Uterus (tissue), 4 donors: Measurements from ENCODE around the gene CYFIP1. TPM values are rescaled to one million over a fixed set of nuclear protein-coding genes. Genes with fewer than 3 reads are reported as not detected.

Source experiments
- DNase-seq, 2 donors: peaks; one replicate each; pipeline ENCODE4 v3.0.0-alpha.2; 2019 to 2020
- H3K27ac ChIP-seq, 2 donors: fragments of 200-600 bp; sonication (generic); 1 replicate in 1 of 2; 2 replicates in 1 of 2; pipeline ENCODE4 v1.5.1; 2016 to 2018
- H3K27me3 ChIP-seq, 2 donors: fragments of 200-600 bp; sonication (generic); one replicate each; pipeline ENCODE4 v1.5.1; 2018 to 2019; ENCODE audit warnings: control low read depth in 1 of 2
- H3K36me3 ChIP-seq, 2 donors: fragments of 200-600 bp; sonication (generic); one replicate each; pipeline ENCODE4 v1.5.1; 2019; ENCODE audit warnings: control low read depth in 1 of 2
- H3K4me1 ChIP-seq, 2 donors: fragments of 200-600 bp; sonication (generic); one replicate each; pipeline ENCODE4 v1.5.1; 2018 to 2019; ENCODE audit warnings: control low read depth in 1 of 2
- H3K4me3 ChIP-seq, 2 donors: fragments of 200-600 bp; sonication (generic); 1 replicate in 1 of 2; 2 replicates in 1 of 2; pipeline ENCODE4 v1.5.1; 2018 to 2019; ENCODE audit warnings: mild to moderate bottlenecking in 1 of 2
- H3K9me3 ChIP-seq, 2 donors: fragments of 200-600 bp; sonication (generic); one replicate each; pipeline ENCODE4 v1.5.1; 2019; ENCODE audit warnings: control low read depth in 1 of 2
- CTCF ChIP-seq, 4 experiments: fragments of 200-600 bp in 2 of 4; fragments of 450-650 bp in 2 of 4; sonication (generic) in 2 of 4; IDR thresholded peaks; one replicate each; pipeline ENCODE4 v1.5.1; 2016 to 2019; ENCODE audit warnings: antibody characterized with exemption in 4 of 4, mild to moderate bottlenecking in 2 of 4, moderate library complexity in 1 of 4
- POLR2A ChIP-seq, 2 donors: fragments of 450-650 bp; IDR thresholded peaks; one replicate each; pipeline ENCODE4 v1.6.1; 2016; ENCODE audit warnings: antibody characterized with exemption in 2 of 2, mild to moderate bottlenecking in 1 of 2, moderate library complexity in 1 of 2
- intact Hi-C: fragments of 100-400 bp; cut with DNase I; formaldehyde crosslinking; loops from one replicate; pipeline ENCODE4 v1.15.1; 2023; ENCODE audit warnings: low total_unique reads
- total RNA-seq, 4 donors: library from RNA; depleted of rRNA in 3 of 4; stranded (reverse); fragments of >200 nt in 3 of 4; gene quantifications; one replicate each; pipeline versions ENCODE4 v1.1.0 to v1.2.4, GENCODE V29; 2014 to 2023
- donor health status: DM: yes; HTN: yes; CAD: no.

CYFIP1 gene
- total RNA-seq, 4 donors from 2014 or later: 61.5 to 145 (median 101) TPM

- no peak for DNase-seq
- H3K36me3 ChIP-seq: no peaks in the 10 kb centered on the region
Measured at GRCh38 chr15:22902981-22903380, 77.2 kb downstream of the CYFIP1 start.

GRCh38 chr15:22902578-22902977 lies 77.6 kb downstream of the CYFIP1 start:
- Histone ChIP-seq H3K9me3 (no peaks in the 10 kb centered on the region), H3K4me3 (no peak overlapping the region), H3K36me3 (no peaks in the 10 kb centered on the region), H3K27ac (no peak overlapping the region), H3K27me3 (no peaks in the 10 kb centered on the region), H3K4me1 (no peaks in the 10 kb centered on the region)
- no peak for DNase-seq
- intact Hi-C loops: no loop called here
- no peak for TF ChIP-seq CTCF (IDR thresholded peaks at IDR 0.05)
- TF ChIP-seq POLR2A (IDR thresholded peaks at IDR 0.05): no peak

More at GRCh38 chr15:22902981-22903380, 77.2 kb downstream of the CYFIP1 start:
- Histone ChIP-seq H3K9me3 (no peaks in the 10 kb centered on the region), H3K27ac (no peak overlapping the region), H3K4me3 (no peak overlapping the region), H3K4me1 (no peaks in the 10 kb centered on the region), H3K27me3 (no peaks in the 10 kb centered on the region)
- no peak for TF ChIP-seq POLR2A (IDR thresholded peaks at IDR 0.05)
- TF ChIP-seq CTCF (IDR thresholded peaks at IDR 0.05): no peak
- intact Hi-C loops: no loop called here

GRCh38 chr15:22902046-22902445 lies 78.1 kb downstream of the CYFIP1 start:
- no peaks in the 10 kb centered on the region for H3K4me1 ChIP-seq
- no peaks in the 10 kb centered on the region for H3K9me3 ChIP-seq
- no peak for DNase-seq
- no peak overlapping the region for H3K4me3 ChIP-seq
- H3K27me3 ChIP-seq: no peaks in the 10 kb centered on the region
- H3K36me3 ChIP-seq: no peaks in the 10 kb centered on the region
- H3K27ac ChIP-seq: no peak overlapping the region
- intact Hi-C loops: no loop called here
- no peak for TF ChIP-seq CTCF (IDR thresholded peaks at IDR 0.05)
- no peak for TF ChIP-seq POLR2A (IDR thresholded peaks at IDR 0.05)

- H3K4me3 ChIP-seq: no peak overlapping the region
- no peak for TF ChIP-seq POLR2A (IDR thresholded peaks at IDR 0.05)
- no peaks in the 10 kb centered on the region for H3K4me1 ChIP-seq
- no peaks in the 10 kb centered on the region for H3K27me3 ChIP-seq
- H3K9me3 ChIP-seq: no peaks in the 10 kb centered on the region
- no peak overlapping the region for H3K27ac ChIP-seq
- no peaks in the 10 kb centered on the region for H3K36me3 ChIP-seq
- no peak for DNase-seq
- intact Hi-C loops: no loop called here
Measured at GRCh38 chr15:22895465-22896190, 84.5 kb downstream of the CYFIP1 start.

GRCh38 chr15:22893881-22894280 lies 86.3 kb downstream of the CYFIP1 start:
- Histone ChIP-seq H3K9me3 (no peaks in the 10 kb centered on the region), H3K4me3 (no peak overlapping the region), H3K36me3 (no peaks in the 10 kb centered on the region), H3K4me1 (no peaks in the 10 kb centered on the region), H3K27ac (no peak overlapping the region), H3K27me3 (no peaks in the 10 kb centered on the region)
- intact Hi-C loops: no loop called here
- no peak for TF ChIP-seq CTCF (IDR thresholded peaks at IDR 0.05)
- TF ChIP-seq POLR2A (IDR thresholded peaks at IDR 0.05): no peak
- no peak for DNase-seq
